OCI-LY1 (cell line): ENCODE data around the gene DYNC1LI2.

Source experiments
- EZH2 ChIP-seq: fragments of 200-600 bp; sonication (generic), shearing (Covaris generic); IDR thresholded peaks from 2 replicates; pipeline ENCODE4 v1.8.0; 2017; ENCODE audit warnings: borderline replicate concordance, mixed run types, mild to moderate bottlenecking, antibody characterized with exemption, low read length, moderate library complexity, mixed read lengths
- TF ChIP-seq, protein P1 (sequence below): fragments of 200-600 bp; sonication (generic), shearing (Covaris generic); IDR thresholded peaks from 2 replicates; pipeline ENCODE4 v1.5.1; 2017; ENCODE audit warnings: mild to moderate bottlenecking, antibody characterized with exemption, low read length, moderate library complexity, mixed read lengths

DNA sequence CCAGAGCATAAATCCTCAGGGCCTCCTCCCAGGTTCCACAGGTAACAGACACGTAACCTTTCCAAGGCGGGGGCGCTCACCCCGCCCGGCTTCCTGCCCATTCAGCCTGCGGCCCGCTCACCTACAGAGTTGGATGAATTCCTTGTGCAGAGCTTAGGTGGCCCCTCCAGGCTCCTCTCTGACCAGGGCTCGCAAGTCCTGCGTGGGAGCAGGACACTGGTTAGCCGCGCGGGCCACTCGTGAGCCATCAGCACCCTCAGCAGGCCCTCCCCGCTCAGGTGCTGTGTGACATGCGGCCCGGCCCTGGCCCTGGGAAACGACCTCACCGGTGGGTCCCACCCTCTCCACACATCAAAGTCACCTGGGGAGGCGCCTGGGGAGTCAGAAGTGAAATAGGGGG is 49.4 kb upstream of the DYNC1LI2 start:
- TF ChIP-seq, protein P1, sequence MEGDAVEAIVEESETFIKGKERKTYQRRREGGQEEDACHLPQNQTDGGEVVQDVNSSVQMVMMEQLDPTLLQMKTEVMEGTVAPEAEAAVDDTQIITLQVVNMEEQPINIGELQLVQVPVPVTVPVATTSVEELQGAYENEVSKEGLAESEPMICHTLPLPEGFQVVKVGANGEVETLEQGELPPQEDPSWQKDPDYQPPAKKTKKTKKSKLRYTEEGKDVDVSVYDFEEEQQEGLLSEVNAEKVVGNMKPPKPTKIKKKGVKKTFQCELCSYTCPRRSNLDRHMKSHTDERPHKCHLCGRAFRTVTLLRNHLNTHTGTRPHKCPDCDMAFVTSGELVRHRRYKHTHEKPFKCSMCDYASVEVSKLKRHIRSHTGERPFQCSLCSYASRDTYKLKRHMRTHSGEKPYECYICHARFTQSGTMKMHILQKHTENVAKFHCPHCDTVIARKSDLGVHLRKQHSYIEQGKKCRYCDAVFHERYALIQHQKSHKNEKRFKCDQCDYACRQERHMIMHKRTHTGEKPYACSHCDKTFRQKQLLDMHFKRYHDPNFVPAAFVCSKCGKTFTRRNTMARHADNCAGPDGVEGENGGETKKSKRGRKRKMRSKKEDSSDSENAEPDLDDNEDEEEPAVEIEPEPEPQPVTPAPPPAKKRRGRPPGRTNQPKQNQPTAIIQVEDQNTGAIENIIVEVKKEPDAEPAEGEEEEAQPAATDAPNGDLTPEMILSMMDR, result no peak
- no peak for TF ChIP-seq EZH2
